ENCODE data around the gene COL16A1.

Gene COL16A1

DNA sequence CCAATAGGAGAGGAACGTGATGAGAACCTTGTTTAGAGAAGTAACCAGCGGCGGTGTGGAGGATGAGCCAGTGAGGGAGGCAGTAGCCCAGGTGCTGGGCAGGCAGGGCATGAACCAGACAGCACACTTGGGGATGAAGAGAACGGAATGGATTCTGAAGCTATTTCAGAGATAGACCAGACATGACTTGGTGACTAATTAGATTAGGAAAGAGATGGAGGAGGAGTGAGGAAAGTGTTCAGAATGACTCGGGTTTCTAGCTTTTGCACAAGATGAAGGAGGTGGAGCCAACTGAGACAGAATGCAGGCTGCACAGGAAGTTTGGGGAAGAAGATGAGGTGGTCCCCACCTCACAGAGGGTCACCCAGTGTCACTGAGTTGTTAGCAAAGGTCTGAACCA is 64.3 kb downstream of the COL16A1 start:
- peaks cover 10% of the 10 kb centered on the region for H3K36me3 ChIP-seq (ENCODE audit: insufficient read depth, low read length)
- H3K27me3 ChIP-seq (ENCODE audit: control insufficient read depth in 1 of 2, insufficient read depth in 2 of 2, low read length in 2 of 2): no peaks in the 10 kb centered on the region
- peaks cover 15% of the 10 kb centered on the region for H3K4me1 ChIP-seq (ENCODE audit: insufficient read depth, low read length)
- H3K4me3 ChIP-seq (ENCODE audit: low read depth in 1 of 2, low read length in 2 of 2): no peak overlapping the region
- no peaks in the 10 kb centered on the region for H3K9me3 ChIP-seq (ENCODE audit: low read length)
- no peak overlapping the region for H3K27ac ChIP-seq (ENCODE audit: low read depth, low read length)
- H3K9ac ChIP-seq (ENCODE audit: low read length): no peak overlapping the region

GRCh38 chr1:31637915-31638673 is 65.7 kb downstream of the COL16A1 start:
- peaks cover 7% of the 10 kb centered on the region for H3K4me1 ChIP-seq (ENCODE audit: insufficient read depth, low read length)
- no peaks in the 10 kb centered on the region for H3K27me3 ChIP-seq (ENCODE audit: control insufficient read depth in 1 of 2, insufficient read depth in 2 of 2, low read length in 2 of 2)
- no peak overlapping the region for H3K4me3 ChIP-seq (ENCODE audit: low read depth in 1 of 2, low read length in 2 of 2)
- H3K9ac ChIP-seq (ENCODE audit: low read length): no peak overlapping the region
- peaks cover 18% of the 10 kb centered on the region for H3K36me3 ChIP-seq (ENCODE audit: insufficient read depth, low read length)
- H3K27ac ChIP-seq (ENCODE audit: low read depth, low read length): no peak overlapping the region
- H3K9me3 ChIP-seq (ENCODE audit: low read length): no peaks in the 10 kb centered on the region

GRCh38 chr1:31633117-31633516 is 70.7 kb downstream of the COL16A1 start:
- no peaks in the 10 kb centered on the region for H3K4me1 ChIP-seq (ENCODE audit: insufficient read depth, low read length)
- peaks cover 64% of the 10 kb centered on the region for H3K36me3 ChIP-seq (ENCODE audit: insufficient read depth, low read length)
- no peak overlapping the region for H3K9ac ChIP-seq (ENCODE audit: low read length)
- no peak overlapping the region for H3K4me3 ChIP-seq (ENCODE audit: low read depth in 1 of 2, low read length in 2 of 2)
- H3K27me3 ChIP-seq (ENCODE audit: control insufficient read depth in 1 of 2, insufficient read depth in 2 of 2, low read length in 2 of 2): no peaks in the 10 kb centered on the region
- no peaks in the 10 kb centered on the region for H3K9me3 ChIP-seq (ENCODE audit: low read length)
- H3K27ac ChIP-seq (ENCODE audit: low read depth, low read length): no peak overlapping the region

DNA sequence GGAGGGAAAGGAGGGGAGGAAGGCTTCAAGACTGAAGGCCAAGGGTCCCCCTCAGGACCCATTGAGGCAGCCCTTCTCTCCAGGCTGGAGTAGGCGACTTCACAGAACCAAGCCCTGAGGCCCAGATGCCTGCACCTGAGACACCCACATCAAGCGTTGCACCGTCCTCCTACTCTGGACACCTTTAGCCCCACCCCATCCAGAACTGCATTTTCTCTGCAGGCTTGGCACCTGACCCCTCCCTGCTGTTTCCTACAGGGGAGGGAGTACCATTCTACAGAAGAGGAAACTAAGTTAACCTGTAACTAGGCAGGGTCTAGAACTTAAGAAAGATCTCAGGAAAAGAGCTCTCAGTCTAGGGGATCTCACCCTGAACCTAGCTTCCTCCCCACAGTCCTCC is 71.2 kb downstream of the COL16A1 start:
- Histone ChIP-seq H3K9me3 (ENCODE audit: low read length) (no peaks in the 10 kb centered on the region), H3K4me1 (ENCODE audit: insufficient read depth, low read length) (peaks cover 4% of the 10 kb centered on the region), H3K36me3 (ENCODE audit: insufficient read depth, low read length) (peaks cover 67% of the 10 kb centered on the region), H3K27ac (ENCODE audit: low read depth, low read length) (no peak overlapping the region), H3K9ac (ENCODE audit: low read length) (no peak overlapping the region), H3K27me3 (ENCODE audit: control insufficient read depth in 1 of 2, insufficient read depth in 2 of 2, low read length in 2 of 2) (no peaks in the 10 kb centered on the region), H3K4me3 (ENCODE audit: low read depth in 1 of 2, low read length in 2 of 2) (no peak overlapping the region)

DNA sequence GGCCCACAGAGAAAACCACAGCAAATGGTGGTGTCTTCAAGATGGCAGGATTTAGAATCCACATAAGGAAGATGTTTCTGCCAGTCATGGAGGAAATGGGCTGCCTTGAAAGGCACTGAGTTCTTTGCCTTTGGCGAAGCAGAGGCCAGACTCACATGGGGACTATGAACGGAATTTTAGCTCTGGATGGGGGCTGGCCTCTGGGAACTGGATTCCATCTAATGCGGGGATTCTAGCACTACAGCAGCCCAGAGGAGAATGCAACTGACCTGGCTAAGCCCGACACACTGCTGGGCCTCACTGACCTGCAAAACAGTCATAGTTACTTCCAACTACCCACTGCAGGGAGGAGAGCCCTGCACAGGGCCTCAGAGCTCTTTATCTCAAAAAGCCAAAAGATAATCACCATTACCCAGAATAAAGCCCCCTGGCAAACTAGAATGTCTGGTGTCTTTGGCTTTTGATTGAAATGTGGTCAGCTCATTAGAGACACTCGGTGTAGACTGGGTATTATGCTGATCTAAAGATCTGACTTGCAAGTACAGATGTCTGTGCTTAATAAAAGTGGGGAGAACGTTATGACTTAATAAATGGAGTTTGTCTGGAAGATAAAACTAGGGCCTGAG is 74.8 kb downstream of the COL16A1 start:
- Histone ChIP-seq H3K4me1 (ENCODE audit: insufficient read depth, low read length) (peaks cover 14% of the 10 kb centered on the region), H3K36me3 (ENCODE audit: insufficient read depth, low read length) (peaks cover 61% of the 10 kb centered on the region), H3K27ac (ENCODE audit: low read depth, low read length) (no peak overlapping the region), H3K9ac (ENCODE audit: low read length) (no peak overlapping the region), H3K4me3 (ENCODE audit: low read depth in 1 of 2, low read length in 2 of 2) (no peak overlapping the region), H3K9me3 (ENCODE audit: low read length) (no peaks in the 10 kb centered on the region), H3K27me3 (ENCODE audit: control insufficient read depth in 1 of 2, insufficient read depth in 2 of 2, low read length in 2 of 2) (no peaks in the 10 kb centered on the region)

- H3K36me3 ChIP-seq (ENCODE audit: insufficient read depth, low read length): peaks cover 57% of the 10 kb centered on the region
- no peaks in the 10 kb centered on the region for H3K27me3 ChIP-seq (ENCODE audit: control insufficient read depth in 1 of 2, insufficient read depth in 2 of 2, low read length in 2 of 2)
- H3K4me1 ChIP-seq (ENCODE audit: insufficient read depth, low read length): peaks cover 14% of the 10 kb centered on the region
- H3K27ac ChIP-seq (ENCODE audit: low read depth, low read length): peak overlapping the region; percentile 14
- no peak overlapping the region for H3K4me3 ChIP-seq (ENCODE audit: low read depth in 1 of 2, low read length in 2 of 2)
- no peaks in the 10 kb centered on the region for H3K9me3 ChIP-seq (ENCODE audit: low read length)
- H3K9ac ChIP-seq (ENCODE audit: low read length): peak overlapping the region; percentile 0
Observed at GRCh38 chr1:31627930-31628559, 75.8 kb downstream of the COL16A1 start.

DNA sequence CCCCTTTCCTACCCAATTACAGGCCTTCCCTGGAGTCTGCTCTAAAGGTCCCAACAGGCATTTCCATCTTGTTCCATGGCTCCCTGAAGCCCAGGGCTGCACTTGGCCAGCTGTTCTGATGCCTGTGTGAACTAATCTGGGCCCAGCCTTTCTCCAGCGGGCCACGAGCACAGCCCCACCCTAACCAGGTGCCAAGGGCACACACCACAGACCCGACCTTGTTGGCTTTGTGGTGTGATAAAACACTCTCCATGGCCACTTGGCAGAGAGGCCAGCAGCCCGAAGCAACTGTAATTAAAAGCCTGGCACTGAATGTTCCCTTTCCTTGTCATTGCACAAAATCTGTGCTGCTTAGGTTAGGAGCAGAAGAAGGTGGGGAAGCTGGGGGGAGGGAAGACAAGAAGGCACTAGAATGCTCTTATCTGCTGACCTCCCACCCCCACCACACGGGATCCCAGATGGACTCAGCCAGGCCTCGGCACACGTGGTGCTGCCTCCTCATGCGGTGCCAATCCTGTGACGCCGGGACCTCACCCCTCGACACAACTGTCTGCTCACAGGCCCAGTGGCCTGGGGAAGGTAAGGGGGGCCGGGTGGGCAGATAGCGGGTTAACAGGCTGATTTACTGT is 76.4 kb downstream of the COL16A1 start:
- Histone ChIP-seq H3K9ac (ENCODE audit: low read length) (no peak overlapping the region), H3K27ac (ENCODE audit: low read depth, low read length) (peak overlapping the region; percentile 36), H3K4me1 (ENCODE audit: insufficient read depth, low read length) (peaks cover 14% of the 10 kb centered on the region), H3K36me3 (ENCODE audit: insufficient read depth, low read length) (peaks cover 50% of the 10 kb centered on the region), H3K27me3 (ENCODE audit: control insufficient read depth in 1 of 2, insufficient read depth in 2 of 2, low read length in 2 of 2) (no peaks in the 10 kb centered on the region), H3K4me3 (ENCODE audit: low read depth in 1 of 2, low read length in 2 of 2) (no peak overlapping the region), H3K9me3 (ENCODE audit: low read length) (no peaks in the 10 kb centered on the region)

DNA sequence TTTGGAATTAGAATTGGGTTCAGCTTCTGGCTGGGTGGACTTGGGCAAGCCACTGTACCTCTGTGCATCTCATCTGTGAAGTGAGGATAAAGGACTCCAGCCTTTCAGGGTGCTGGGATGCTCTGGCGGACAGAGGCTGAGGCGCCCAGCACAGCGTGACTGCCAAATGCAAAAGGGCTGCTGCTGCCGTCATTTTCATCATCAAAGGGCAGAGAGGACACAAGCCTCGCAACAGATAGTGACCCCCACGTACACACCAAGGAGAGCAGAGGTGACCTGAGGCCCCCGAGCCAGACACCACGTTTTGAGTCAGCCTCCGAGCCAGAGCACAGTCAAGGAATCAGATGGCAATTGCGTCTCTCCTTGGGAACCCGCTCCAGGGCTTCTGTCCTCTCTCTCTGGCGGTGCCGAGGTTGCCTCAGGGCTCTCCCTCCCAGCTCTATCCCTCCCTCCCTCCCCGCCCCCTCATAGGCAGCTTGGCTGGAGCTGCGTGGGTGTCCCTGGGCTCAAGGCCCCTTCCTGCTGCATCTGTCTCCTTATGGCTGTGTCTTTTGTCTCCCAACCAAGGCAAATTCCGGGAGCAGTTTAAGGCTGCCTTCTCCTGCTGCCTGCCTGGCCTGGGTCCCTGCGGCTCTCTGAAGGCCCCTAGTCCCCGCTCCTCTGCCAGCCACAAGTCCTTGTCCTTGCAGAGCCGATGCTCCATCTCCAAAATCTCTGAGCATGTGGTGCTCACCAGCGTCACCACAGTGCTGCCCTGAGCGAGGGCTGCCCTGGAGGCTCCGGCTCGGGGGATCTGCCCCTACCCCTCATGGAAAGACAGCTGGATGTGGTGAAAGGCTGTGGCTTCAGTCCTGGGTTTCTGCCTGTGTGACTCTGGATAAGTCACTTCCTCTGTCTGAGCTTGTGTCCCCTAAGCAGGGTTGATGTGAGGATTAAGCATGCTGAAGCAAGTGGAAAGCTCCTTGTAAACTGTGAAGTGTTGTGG is 77.3 kb downstream of the COL16A1 start:
- Histone ChIP-seq H3K9ac (ENCODE audit: low read length) (no peak overlapping the region), H3K27me3 (ENCODE audit: control insufficient read depth in 1 of 2, insufficient read depth in 2 of 2, low read length in 2 of 2) (no peaks in the 10 kb centered on the region), H3K4me3 (ENCODE audit: low read depth in 1 of 2, low read length in 2 of 2) (no peak overlapping the region), H3K4me1 (ENCODE audit: insufficient read depth, low read length) (peaks cover 14% of the 10 kb centered on the region), H3K27ac (ENCODE audit: low read depth, low read length) (peak overlapping the region; percentile 36), H3K36me3 (ENCODE audit: insufficient read depth, low read length) (peaks cover 41% of the 10 kb centered on the region), H3K9me3 (ENCODE audit: low read length) (no peaks in the 10 kb centered on the region)

- Histone ChIP-seq H3K9ac (ENCODE audit: low read length) (no peak overlapping the region), H3K4me3 (ENCODE audit: low read depth in 1 of 2, low read length in 2 of 2) (no peak overlapping the region), H3K36me3 (ENCODE audit: insufficient read depth, low read length) (peaks cover 34% of the 10 kb centered on the region), H3K27me3 (ENCODE audit: control insufficient read depth in 1 of 2, insufficient read depth in 2 of 2, low read length in 2 of 2) (no peaks in the 10 kb centered on the region), H3K4me1 (ENCODE audit: insufficient read depth, low read length) (peaks cover 14% of the 10 kb centered on the region), H3K9me3 (ENCODE audit: low read length) (no peaks in the 10 kb centered on the region), H3K27ac (ENCODE audit: low read depth, low read length) (no peak overlapping the region)
Observed at GRCh38 chr1:31625561-31626222, 78.1 kb downstream of the COL16A1 start.

GRCh38 chr1:31624731-31625514 is 78.9 kb downstream of the COL16A1 start:
- no peaks in the 10 kb centered on the region for H3K27me3 ChIP-seq (ENCODE audit: control insufficient read depth in 1 of 2, insufficient read depth in 2 of 2, low read length in 2 of 2)
- H3K9ac ChIP-seq (ENCODE audit: low read length): no peak overlapping the region
- no peak overlapping the region for H3K4me3 ChIP-seq (ENCODE audit: low read depth in 1 of 2, low read length in 2 of 2)
- H3K27ac ChIP-seq (ENCODE audit: low read depth, low read length): no peak overlapping the region
- peaks cover 14% of the 10 kb centered on the region for H3K4me1 ChIP-seq (ENCODE audit: insufficient read depth, low read length)
- no peaks in the 10 kb centered on the region for H3K9me3 ChIP-seq (ENCODE audit: low read length)
- peaks cover 26% of the 10 kb centered on the region for H3K36me3 ChIP-seq (ENCODE audit: insufficient read depth, low read length)
